Lower leg skin (tissue), 4 donors: Measurements from ENCODE around the gene PRPF31. TPM values are rescaled to one million over a fixed set of nuclear protein-coding genes. Genes with fewer than 3 reads are reported as not detected.
A peak's percentile ranks its signal among the peaks of the same experiment; 100 is the strongest.

Source experiments
- DNase-seq, 2 donors: peaks; one replicate each; pipeline ENCODE4 v3.0.0-alpha.2; 2019; ENCODE audit warnings: low spot score in 2 of 2
- H3K4me3 ChIP-seq: fragments of 200-600 bp; sonication (generic); 2 replicates; pipeline ENCODE4 v1.5.1; 2017; ENCODE audit warnings: mild to moderate bottlenecking, low read depth; ENCODE audit not compliant: poor library complexity, severe bottlenecking
- POLR2A ChIP-seq, 2 donors: fragments of 450-650 bp; IDR thresholded peaks; one replicate each; pipeline ENCODE4 v1.6.1; 2016 to 2017; ENCODE audit warnings: antibody characterized with exemption in 2 of 2, mild to moderate bottlenecking in 1 of 2, moderate library complexity in 1 of 2
- WGBS, 2 donors: methylation state at CpG; one replicate each; pipeline ENCODE4 v1.1.5; 2018; 5-methylcytosine and 5-hydroxymethylcytosine counted together
- intact Hi-C: fragments of 100-400 bp; cut with DNase I; formaldehyde crosslinking; loops from one replicate; pipeline ENCODE4 v1.15.0; 2023; ENCODE audit warnings: low total_unique reads
- total RNA-seq, 4 donors: library from RNA; depleted of rRNA; stranded (reverse); fragments of >200 nt; gene quantifications; one replicate each; pipeline ENCODE4 v1.1.0, GENCODE V29; 2016
- TF ChIP-seq, protein P1 (sequence below), 3 donors: fragments of 450-650 bp; IDR thresholded peaks; one replicate each; pipeline ENCODE4 v1.5.1; 2016; ENCODE audit warnings: antibody characterized with exemption in 3 of 3, mild to moderate bottlenecking in 3 of 3, moderate library complexity in 2 of 3

The PRPF31 gene
- total RNA-seq, result 10 to 100 TPM; 39.2 to 65.1 (median 47.3) TPM

- H3K4me3 ChIP-seq, result peak within 1 kb of the TSS; percentile 63
- intact Hi-C loops, result no loop called here
- WGBS, 2 donors, result 0 to 1% methylated on average over 58 to 60 of the region's 60 CpGs
- no peak for TF ChIP-seq POLR2A (IDR thresholded peaks at IDR 0.05)
- TF ChIP-seq, protein P1, sequence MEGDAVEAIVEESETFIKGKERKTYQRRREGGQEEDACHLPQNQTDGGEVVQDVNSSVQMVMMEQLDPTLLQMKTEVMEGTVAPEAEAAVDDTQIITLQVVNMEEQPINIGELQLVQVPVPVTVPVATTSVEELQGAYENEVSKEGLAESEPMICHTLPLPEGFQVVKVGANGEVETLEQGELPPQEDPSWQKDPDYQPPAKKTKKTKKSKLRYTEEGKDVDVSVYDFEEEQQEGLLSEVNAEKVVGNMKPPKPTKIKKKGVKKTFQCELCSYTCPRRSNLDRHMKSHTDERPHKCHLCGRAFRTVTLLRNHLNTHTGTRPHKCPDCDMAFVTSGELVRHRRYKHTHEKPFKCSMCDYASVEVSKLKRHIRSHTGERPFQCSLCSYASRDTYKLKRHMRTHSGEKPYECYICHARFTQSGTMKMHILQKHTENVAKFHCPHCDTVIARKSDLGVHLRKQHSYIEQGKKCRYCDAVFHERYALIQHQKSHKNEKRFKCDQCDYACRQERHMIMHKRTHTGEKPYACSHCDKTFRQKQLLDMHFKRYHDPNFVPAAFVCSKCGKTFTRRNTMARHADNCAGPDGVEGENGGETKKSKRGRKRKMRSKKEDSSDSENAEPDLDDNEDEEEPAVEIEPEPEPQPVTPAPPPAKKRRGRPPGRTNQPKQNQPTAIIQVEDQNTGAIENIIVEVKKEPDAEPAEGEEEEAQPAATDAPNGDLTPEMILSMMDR (IDR thresholded peaks at IDR 0.05), result no peak
- DNase-seq, result peak; percentile 98 to 100
Observed at GRCh38 chr19:54115109-54116063, at the start of gene PRPF31, which contains the start of gene TFPT. PRPF31 (plus strand) TSS chr19:54115754; CDS start chr19:54118279, 2,525 bp downstream. TFPT (minus strand) TSS chr19:54115657; CDS start chr19:54115269, 388 bp downstream.

- no peak for DNase-seq
- 57 to 65% methylated on average over 5 of the region's 5 CpGs for WGBS, 2 donors
- no peak overlapping the region for H3K4me3 ChIP-seq
- TF ChIP-seq, protein P1 (IDR thresholded peaks at IDR 0.05), result no peak
- no peak for TF ChIP-seq POLR2A (IDR thresholded peaks at IDR 0.05)
- intact Hi-C loops, result no loop called here
Observed at GRCh38 chr19:54069470-54069869, 46.1 kb upstream of the PRPF31 start.

DNA sequence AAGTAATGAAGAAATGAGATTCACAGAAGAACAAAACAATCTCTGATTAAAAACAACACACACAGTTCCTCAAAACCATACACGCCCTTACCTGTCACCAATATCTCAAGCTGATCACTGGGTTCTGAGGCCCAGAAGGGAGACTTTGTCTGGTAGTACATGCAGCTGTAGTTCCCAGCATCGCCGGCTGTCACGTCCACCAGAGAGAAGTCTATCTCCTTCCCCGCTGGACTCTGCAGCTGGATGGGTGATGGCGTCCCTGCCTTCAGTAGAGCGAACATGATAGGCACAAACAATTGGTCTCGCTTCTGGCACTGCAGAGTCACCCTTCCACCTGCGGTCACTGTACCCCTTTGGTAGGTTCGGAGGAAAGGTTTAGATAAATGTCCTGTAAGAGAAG is 41.7 kb upstream of the PRPF31 start:
- no peak overlapping the region for H3K4me3 ChIP-seq
- intact Hi-C loops, result no loop called here
- 83 to 92% methylated on average over 10 of the region's 10 CpGs for WGBS, 2 donors
- TF ChIP-seq, protein P1 (IDR thresholded peaks at IDR 0.05), result no peak
- TF ChIP-seq POLR2A (IDR thresholded peaks at IDR 0.05), result no peak
- DNase-seq, result no peak

DNA sequence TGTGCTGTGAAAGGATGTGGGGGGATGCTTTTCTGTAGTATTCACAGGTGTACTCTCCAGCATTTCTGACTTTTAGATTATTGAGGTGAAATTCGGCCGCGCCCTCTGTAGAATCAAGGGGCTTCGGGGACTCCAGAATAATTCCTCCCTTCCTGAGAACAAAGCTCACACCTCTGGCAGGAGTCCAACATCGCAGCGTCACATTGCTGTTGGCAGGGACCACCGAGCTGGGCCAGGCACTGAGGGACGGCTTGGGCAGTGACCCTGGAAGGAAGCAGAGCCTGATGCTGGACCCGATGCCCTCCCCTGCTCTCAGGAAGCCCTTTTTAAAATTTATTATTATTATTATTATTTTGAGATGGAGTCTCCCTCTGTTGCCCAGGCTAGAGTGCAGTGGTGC is 40.7 kb upstream of the PRPF31 start:
- DNase-seq, result no peak
- TF ChIP-seq POLR2A (IDR thresholded peaks at IDR 0.05), result no peak
- TF ChIP-seq, protein P1 (IDR thresholded peaks at IDR 0.05), result no peak
- intact Hi-C loops, result no loop called here
- 80 to 82% methylated on average over 9 of the region's 9 CpGs for WGBS, 2 donors
- H3K4me3 ChIP-seq, result no peak overlapping the region

- intact Hi-C loops, result no loop called here
- TF ChIP-seq, protein P1 (IDR thresholded peaks at IDR 0.05), result no peak
- TF ChIP-seq POLR2A (IDR thresholded peaks at IDR 0.05), result no peak
- DNase-seq, result no peak
- no peak overlapping the region for H3K4me3 ChIP-seq
- 75 to 80% methylated on average over 5 of the region's 5 CpGs for WGBS, 2 donors
Observed at GRCh38 chr19:54077334-54077733, 38.2 kb upstream of the PRPF31 start.
